Breast epithelium (tissue), 4 donors: ENCODE data around the gene RGS9. TPM values are rescaled to one million over a fixed set of nuclear protein-coding genes. Genes with fewer than 3 reads are reported as not detected.

Experiments used
- DNase-seq, 2 donors: peaks; one replicate each; pipeline ENCODE4 v3.0.0-alpha.2; 2019; ENCODE audit warnings: low spot score in 2 of 2
- H3K27ac ChIP-seq, 2 donors: fragments of 200-600 bp; sonication (generic) in 1 of 2; one replicate each; pipeline ENCODE4 v1.5.1; 2016 to 2019; ENCODE audit warnings: mild to moderate bottlenecking in 1 of 2
- H3K27me3 ChIP-seq, 2 donors: fragments of 200-600 bp; sonication (generic) in 1 of 2; one replicate each; pipeline versions ENCODE4 v1.5.1 to v1.6.0; 2017 to 2019; ENCODE audit warnings: control low read depth in 1 of 2, mild to moderate bottlenecking in 1 of 2
- H3K36me3 ChIP-seq: fragments of 200-600 bp; one replicate; pipeline ENCODE4 v1.5.1; 2019
- H3K4me1 ChIP-seq, 2 donors: fragments of 200-600 bp; sonication (generic); one replicate each; pipeline ENCODE4 v1.5.1; 2016 to 2019; ENCODE audit warnings: control low read depth in 1 of 2
- H3K4me3 ChIP-seq, 3 donors: fragments of 200-600 bp; sonication (generic); 1 replicate in 2 of 3; 2 replicates in 1 of 3; pipeline ENCODE4 v1.5.1; 2016 to 2019; ENCODE audit warnings: mild to moderate bottlenecking in 3 of 3, moderate library complexity in 2 of 3
- H3K9me3 ChIP-seq, 2 donors: fragments of 200-600 bp; sonication (generic) in 1 of 2; one replicate each; pipeline ENCODE4 v1.5.1; 2016 to 2019; ENCODE audit warnings: control low read depth in 1 of 2
- CTCF ChIP-seq, 3 donors: fragments of 450-650 bp; IDR thresholded peaks; one replicate each; pipeline ENCODE4 v1.5.1; 2016 to 2017; ENCODE audit warnings: antibody characterized with exemption in 3 of 3, mild to moderate bottlenecking in 3 of 3, moderate library complexity in 3 of 3
- POLR2A ChIP-seq: fragments of 450-650 bp; IDR thresholded peaks from one replicate; pipeline ENCODE4 v1.6.1; 2016; ENCODE audit warnings: antibody characterized with exemption, mild to moderate bottlenecking, moderate library complexity
- POLR2AphosphoS5 ChIP-seq, 3 donors: sonication (generic); formaldehyde crosslinking; IDR thresholded peaks; one replicate each; pipeline ENCODE4 v1.6.1; 2017; ENCODE audit warnings: antibody characterized with exemption in 3 of 3
- intact Hi-C: fragments of 100-400 bp; cut with DNase I; formaldehyde crosslinking; loops from one replicate; pipeline ENCODE4 v1.15.1; 2023; ENCODE audit warnings: low total_unique reads
- total RNA-seq, 3 donors: library from RNA; depleted of rRNA; stranded (reverse); fragments of >200 nt; gene quantifications; one replicate each; pipeline ENCODE4 v1.1.0, GENCODE V29; 2016

The RGS9 gene
- total RNA-seq, 3 donors from 2014 or later: 1.6 to 6.9 (median 5.0) TPM

DNA sequence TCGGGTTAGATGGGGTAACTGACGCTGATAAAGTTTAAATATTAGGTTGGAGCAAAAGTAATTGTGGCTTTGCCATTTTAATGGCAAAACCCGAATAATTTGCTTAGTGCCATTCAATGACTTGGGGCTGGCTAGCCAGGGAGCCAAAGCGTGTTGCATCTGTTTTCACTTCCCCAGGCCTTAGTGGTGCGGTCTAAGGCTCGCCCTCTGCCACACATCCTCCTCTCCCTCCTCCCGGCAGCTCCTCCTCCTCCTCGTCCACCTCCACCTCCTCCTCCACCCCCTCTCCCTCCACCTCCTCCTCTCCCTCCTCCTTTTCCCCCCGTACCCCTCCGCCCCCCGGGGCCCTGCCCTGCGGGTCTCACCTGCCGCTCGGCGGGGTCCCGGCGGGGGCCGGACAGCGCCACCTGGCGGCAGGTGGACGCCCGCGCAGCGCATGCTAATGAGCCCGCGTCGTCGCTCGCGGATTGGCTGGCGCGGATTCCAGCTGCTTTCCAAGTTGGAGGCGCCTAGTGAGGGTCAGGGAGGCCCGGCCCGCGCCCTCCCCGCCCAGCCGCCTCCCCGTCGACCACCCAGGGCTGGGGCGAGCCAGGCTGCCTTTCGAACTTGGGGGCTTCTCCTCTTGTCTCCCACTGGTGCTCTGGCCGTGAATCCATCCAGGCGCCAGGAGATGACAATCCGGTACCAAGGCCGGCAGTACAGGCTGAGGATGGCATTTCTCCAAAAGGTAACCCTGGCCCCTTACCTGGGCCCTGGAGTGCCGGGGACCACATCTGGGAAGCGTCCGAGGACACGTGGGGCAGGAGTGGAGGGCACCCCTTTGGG lies 36.6 kb upstream of the RGS9 start:
- no peaks in the 10 kb centered on the region for H3K36me3 ChIP-seq
- no peaks in the 10 kb centered on the region for H3K9me3 ChIP-seq
- H3K4me1 ChIP-seq: peaks cover 4 to 5% of the 10 kb centered on the region in 2 donors
- TF ChIP-seq CTCF (IDR thresholded peaks at IDR 0.05): peak; percentile 90 to 98 (median 97)
- no peak for TF ChIP-seq POLR2AphosphoS5 (IDR thresholded peaks at IDR 0.05)
- DNase-seq: peak; percentile 75 to 87
- H3K4me3 ChIP-seq: peak overlapping the region; percentile 35 to 74 (median 54)
- no peaks in the 10 kb centered on the region for H3K27me3 ChIP-seq
- intact Hi-C loops: loop anchor here (10.0 kb wide), 2 partner anchors 46 to 136 kb away; partner anchors contain the start of gene GNA13
- H3K27ac ChIP-seq: peak overlapping the region; percentile 84 to 89

GRCh38 chr17:65101371-65101770 lies 35.8 kb upstream of the RGS9 start:
- Histone ChIP-seq H3K27ac (peak overlapping the region in 1 of 2 donors; percentile 89), H3K36me3 (no peaks in the 10 kb centered on the region), H3K27me3 (no peaks in the 10 kb centered on the region), H3K4me3 (peak overlapping the region in 2 of 3 donors; percentile 54 to 74), H3K4me1 (peaks cover 4 to 10% of the 10 kb centered on the region in 2 donors), H3K9me3 (no peaks in the 10 kb centered on the region)
- DNase-seq: no peak
- TF ChIP-seq CTCF (IDR thresholded peaks at IDR 0.05): no peak
- TF ChIP-seq POLR2AphosphoS5 (IDR thresholded peaks at IDR 0.05): no peak
- TF ChIP-seq POLR2A: no peak
- intact Hi-C loops: loop anchor here (10.0 kb wide), 2 partner anchors 47 to 137 kb away; partner anchors contain the start of gene GNA13

DNA sequence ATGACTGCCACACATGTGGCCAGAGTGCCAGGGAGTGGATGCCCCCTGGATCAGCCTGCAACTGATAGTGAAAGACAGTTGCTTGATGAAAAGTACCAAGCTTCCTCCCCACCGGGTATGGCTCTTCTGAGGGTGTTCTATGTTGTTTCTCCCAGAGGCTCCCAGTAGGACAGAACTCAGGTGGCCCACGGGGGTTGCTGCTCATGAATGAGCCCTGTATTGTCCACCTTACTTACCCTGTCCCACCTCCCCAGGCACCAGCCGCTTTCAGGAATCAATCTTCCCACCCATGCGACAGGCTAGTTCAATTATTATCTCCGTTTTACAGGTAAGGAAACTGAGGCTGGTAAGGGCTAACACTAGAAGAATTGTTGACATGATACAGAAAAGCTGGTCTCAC lies 34.9 kb upstream of the RGS9 start:
- peaks cover 4 to 10% of the 10 kb centered on the region in 2 donors for H3K4me1 ChIP-seq
- H3K36me3 ChIP-seq: no peaks in the 10 kb centered on the region

GRCh38 chr17:65102788-65103187 lies 34.4 kb upstream of the RGS9 start:
- DNase-seq: no peak
- Histone ChIP-seq H3K9me3 (no peaks in the 10 kb centered on the region), H3K27me3 (no peaks in the 10 kb centered on the region), H3K36me3 (no peaks in the 10 kb centered on the region), H3K4me1 (peaks cover 4 to 10% of the 10 kb centered on the region in 2 donors), H3K4me3 (no peak overlapping the region), H3K27ac (no peak overlapping the region)
- intact Hi-C loops: loop anchor here (10.0 kb wide), 2 partner anchors 48 to 138 kb away; partner anchors contain the start of gene GNA13
- TF ChIP-seq CTCF (IDR thresholded peaks at IDR 0.05) (no peak), POLR2AphosphoS5 (IDR thresholded peaks at IDR 0.05) (no peak), POLR2A (no peak)

More for the DNA sequence above, 34.9 kb upstream of the RGS9 start:
- Histone ChIP-seq H3K9me3 (no peaks in the 10 kb centered on the region), H3K27ac (no peak overlapping the region), H3K4me3 (no peak overlapping the region), H3K27me3 (no peaks in the 10 kb centered on the region)
- DNase-seq: no peak
- intact Hi-C loops: loop anchor here (10.0 kb wide), 2 partner anchors 47 to 137 kb away; partner anchors contain the start of gene GNA13
- TF ChIP-seq POLR2A (no peak), CTCF (IDR thresholded peaks at IDR 0.05) (no peak), POLR2AphosphoS5 (IDR thresholded peaks at IDR 0.05) (no peak)

- DNase-seq: no peak
- no peaks in the 10 kb centered on the region for H3K9me3 ChIP-seq
- no peak overlapping the region for H3K27ac ChIP-seq
- no peaks in the 10 kb centered on the region for H3K27me3 ChIP-seq
- H3K4me3 ChIP-seq: no peak overlapping the region
- H3K36me3 ChIP-seq: no peaks in the 10 kb centered on the region
- TF ChIP-seq POLR2AphosphoS5 (IDR thresholded peaks at IDR 0.05) (no peak), CTCF (IDR thresholded peaks at IDR 0.05) (no peak), POLR2A (no peak)
- intact Hi-C loops: loop anchor here (10.0 kb wide), 2 partner anchors 49 to 139 kb away; partner anchors contain the start of gene GNA13
- peaks cover 4 to 10% of the 10 kb centered on the region in 2 donors for H3K4me1 ChIP-seq
Measured at GRCh38 chr17:65103431-65103830, 33.7 kb upstream of the RGS9 start.
